ENCODE measurements around the gene CDC37. TPM values are rescaled to one million over a fixed set of nuclear protein-coding genes. Genes with fewer than 3 reads are reported as not detected.

The CDC37 gene
- total and polyA plus RNA-seq, 2 experiments from 2014 or later, result 183 to 280 TPM

DNA sequence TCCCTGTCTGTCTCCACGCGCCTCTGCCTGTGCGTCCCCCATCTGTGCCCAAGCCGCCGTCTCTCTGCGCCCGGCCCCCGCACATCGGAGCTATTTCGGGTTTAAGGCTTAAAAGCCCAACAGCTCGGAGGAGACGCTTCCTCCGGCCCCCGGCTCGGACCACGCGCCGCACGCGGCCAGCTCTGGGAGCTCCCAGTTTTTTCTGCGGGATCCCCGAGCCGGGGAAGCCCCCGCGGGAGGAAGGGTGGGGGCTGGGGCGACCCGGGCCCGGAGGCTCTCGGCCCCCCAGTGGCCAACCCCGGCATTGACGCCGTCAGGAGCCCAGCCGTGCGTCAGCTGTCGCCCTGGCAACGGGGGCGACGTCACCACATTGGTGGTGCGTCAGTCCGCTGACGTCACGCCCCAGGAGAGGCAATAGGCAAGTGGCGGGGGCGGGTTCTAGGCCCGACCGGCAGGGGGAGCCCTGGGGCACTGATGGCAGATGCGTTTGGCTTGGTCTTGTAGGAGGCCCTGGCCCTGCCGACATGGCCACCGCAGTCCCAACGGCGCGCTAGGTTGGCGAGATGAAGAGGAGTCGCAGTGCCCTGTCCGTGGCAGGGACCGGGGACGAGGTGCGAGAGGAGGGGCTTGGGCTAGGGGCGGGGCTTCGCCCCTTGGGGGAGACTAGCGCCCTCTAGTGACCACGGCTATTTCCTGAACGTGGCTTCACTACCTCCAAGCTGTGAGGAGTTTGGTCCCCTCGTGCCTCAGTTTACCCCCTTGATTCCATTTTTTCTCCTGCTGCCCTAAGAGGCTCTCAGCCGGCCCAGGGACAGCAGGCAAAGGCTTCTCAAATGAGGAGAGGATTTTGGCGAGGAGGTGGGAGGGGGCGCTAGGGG, 13.3 kb upstream of the CDC37 start:
- peaks cover 77% of the 10 kb centered on the region for H3K27me3 ChIP-seq (ENCODE audit: insufficient read depth)
- peak overlapping the region; percentile 70 for H3K4me3 Mint-ChIP-seq
- H3K9me2 ChIP-seq (ENCODE audit: insufficient read depth), result no peaks in the 10 kb centered on the region
- DNase-seq (ENCODE audit: low spot score) (peak; percentile 92), ATAC-seq (peak; percentile 22)
- peak overlapping the region; percentile 85 for H3K27ac Mint-ChIP-seq
- peak overlapping the region; percentile 79 for H3K4me3 ChIP-seq
- peaks cover 19% of the 10 kb centered on the region for H3K4me1 ChIP-seq (ENCODE audit: insufficient read depth)
- peaks cover 7% of the 10 kb centered on the region; the same call in 2 of the 3 replicates for H3K9me3 Mint-ChIP-seq
- peak overlapping the region; percentile 99 for H3K4me2 ChIP-seq
- peaks cover 58% of the 10 kb centered on the region for H3K27me3 Mint-ChIP-seq (ENCODE audit: insufficient read depth, low read depth, poor library complexity)
- H3K4me1 Mint-ChIP-seq, result peaks cover 21% of the 10 kb centered on the region
- peak overlapping the region; percentile 96 for H2AFZ ChIP-seq
- H3K79me2 ChIP-seq (replicated peaks; ENCODE audit: insufficient read depth), result no peaks in the 10 kb centered on the region
- TF ChIP-seq POLR2AphosphoS5 (IDR thresholded peaks at IDR 0.05; ENCODE audit: low read depth), result peak; percentile 42
- TF ChIP-seq EZH2 (IDR thresholded peaks at IDR 0.05; ENCODE audit: low read depth, unreplicated experiment), result no peak
- no peak for TF ChIP-seq EZH2phosphoT487 (IDR thresholded peaks at IDR 0.05; ENCODE audit: unreplicated experiment)
- TF ChIP-seq, protein P1, sequence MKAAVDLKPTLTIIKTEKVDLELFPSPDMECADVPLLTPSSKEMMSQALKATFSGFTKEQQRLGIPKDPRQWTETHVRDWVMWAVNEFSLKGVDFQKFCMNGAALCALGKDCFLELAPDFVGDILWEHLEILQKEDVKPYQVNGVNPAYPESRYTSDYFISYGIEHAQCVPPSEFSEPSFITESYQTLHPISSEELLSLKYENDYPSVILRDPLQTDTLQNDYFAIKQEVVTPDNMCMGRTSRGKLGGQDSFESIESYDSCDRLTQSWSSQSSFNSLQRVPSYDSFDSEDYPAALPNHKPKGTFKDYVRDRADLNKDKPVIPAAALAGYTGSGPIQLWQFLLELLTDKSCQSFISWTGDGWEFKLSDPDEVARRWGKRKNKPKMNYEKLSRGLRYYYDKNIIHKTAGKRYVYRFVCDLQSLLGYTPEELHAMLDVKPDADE (IDR thresholded peaks at IDR 0.05), result no peak
- TF ChIP-seq JUNB (IDR thresholded peaks at IDR 0.05; ENCODE audit: unreplicated experiment), result no peak
- TF ChIP-seq, protein P2, sequence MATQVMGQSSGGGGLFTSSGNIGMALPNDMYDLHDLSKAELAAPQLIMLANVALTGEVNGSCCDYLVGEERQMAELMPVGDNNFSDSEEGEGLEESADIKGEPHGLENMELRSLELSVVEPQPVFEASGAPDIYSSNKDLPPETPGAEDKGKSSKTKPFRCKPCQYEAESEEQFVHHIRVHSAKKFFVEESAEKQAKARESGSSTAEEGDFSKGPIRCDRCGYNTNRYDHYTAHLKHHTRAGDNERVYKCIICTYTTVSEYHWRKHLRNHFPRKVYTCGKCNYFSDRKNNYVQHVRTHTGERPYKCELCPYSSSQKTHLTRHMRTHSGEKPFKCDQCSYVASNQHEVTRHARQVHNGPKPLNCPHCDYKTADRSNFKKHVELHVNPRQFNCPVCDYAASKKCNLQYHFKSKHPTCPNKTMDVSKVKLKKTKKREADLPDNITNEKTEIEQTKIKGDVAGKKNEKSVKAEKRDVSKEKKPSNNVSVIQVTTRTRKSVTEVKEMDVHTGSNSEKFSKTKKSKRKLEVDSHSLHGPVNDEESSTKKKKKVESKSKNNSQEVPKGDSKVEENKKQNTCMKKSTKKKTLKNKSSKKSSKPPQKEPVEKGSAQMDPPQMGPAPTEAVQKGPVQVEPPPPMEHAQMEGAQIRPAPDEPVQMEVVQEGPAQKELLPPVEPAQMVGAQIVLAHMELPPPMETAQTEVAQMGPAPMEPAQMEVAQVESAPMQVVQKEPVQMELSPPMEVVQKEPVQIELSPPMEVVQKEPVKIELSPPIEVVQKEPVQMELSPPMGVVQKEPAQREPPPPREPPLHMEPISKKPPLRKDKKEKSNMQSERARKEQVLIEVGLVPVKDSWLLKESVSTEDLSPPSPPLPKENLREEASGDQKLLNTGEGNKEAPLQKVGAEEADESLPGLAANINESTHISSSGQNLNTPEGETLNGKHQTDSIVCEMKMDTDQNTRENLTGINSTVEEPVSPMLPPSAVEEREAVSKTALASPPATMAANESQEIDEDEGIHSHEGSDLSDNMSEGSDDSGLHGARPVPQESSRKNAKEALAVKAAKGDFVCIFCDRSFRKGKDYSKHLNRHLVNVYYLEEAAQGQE (IDR thresholded peaks at IDR 0.05; ENCODE audit: unreplicated experiment), result no peak
- TF ChIP-seq CREB1 (CRISPR knock-in tag; IDR thresholded peaks at IDR 0.05; ENCODE audit: low read depth), result peak; percentile 100
- TF ChIP-seq ZNF462 (CRISPR knock-in tag; IDR thresholded peaks at IDR 0.05), result peak; percentile 90
- TF ChIP-seq NANOG (IDR thresholded peaks at IDR 0.05; ENCODE audit: borderline replicate concordance), result no peak
- peak; percentile 77 for TF ChIP-seq ZNF331 (CRISPR knock-in tag; IDR thresholded peaks at IDR 0.05; ENCODE audit: low read depth)
- TF ChIP-seq ZNF114 (CRISPR knock-in tag; IDR thresholded peaks at IDR 0.05), result peak; percentile 97; the same call in 1 of the 2 replicates
- TF ChIP-seq CTCF (conservative IDR thresholded peaks at IDR 0.05; ENCODE audit: low read depth in 2 of 2), result peak; percentile 69 to 91
- no peak for TF ChIP-seq STAT1 (IDR thresholded peaks at IDR 0.05; ENCODE audit: unreplicated experiment)
- no peaks in the 10 kb centered on the region for H3K36me3 ChIP-seq (ENCODE audit: insufficient read depth)
- no peak overlapping the region for H3K27ac ChIP-seq (ENCODE audit: low read depth)
- H4K20me1 ChIP-seq (replicated peaks; ENCODE audit: insufficient read depth), result no peaks in the 10 kb centered on the region
- no peaks in the 10 kb centered on the region for H3K36me3 Mint-ChIP-seq (ENCODE audit: low read depth)
- H3F3A ChIP-seq (replicated peaks; ENCODE audit: low read depth), result peaks cover 26% of the 10 kb centered on the region; the same call in 1 of the 2 replicates
